Caco-2 (cell line): ENCODE data around the gene TAS2R30. TPM values are rescaled to one million over a fixed set of nuclear protein-coding genes. Genes with fewer than 3 reads are reported as not detected.

ENCODE experiments used
- BruUV-seq: library from RNA; stranded (reverse); fragments of 400-500 nt; replicated peaks from 2 replicates; lab custom pipeline; 2021; lab: Mats Ljungman, UMichigan
- CTCF ChIA-PET: fragments of 300-600 bp; sonication (Branson Sonifier 250); formaldehyde crosslinking; loops from one replicate; lab custom pipeline; 2022; ENCODE audit warnings: antibody characterized with exemption; lab: Charles Lee
- POLR2A ChIA-PET: fragments of 300-600 bp; sonication (Branson Sonifier 250); formaldehyde crosslinking; loops from one replicate; lab custom pipeline; 2022; ENCODE audit warnings: antibody characterized with exemption; lab: Charles Lee
- DNase-seq, 2 experiments: peaks; one replicate each; pipeline versions ENCODE4 v3.0.0 to v3.0.0-alpha.2; 2020 to 2022
- H3K27me3 ChIP-seq: replicated peaks from 2 replicates; pipeline ENCODE4 v1.6.0; 2011; ENCODE audit warnings: low read length; ENCODE audit not compliant: control insufficient read depth, insufficient read depth
- H3K36me3 ChIP-seq: 2 replicates; pipeline ENCODE4 v1.5.1; 2011; ENCODE audit warnings: low read length; ENCODE audit not compliant: control insufficient read depth, insufficient read depth
- H3K4me1 ChIP-seq: fragments of 250-450 bp; sonication (Bioruptor Pico); 2 replicates; pipeline ENCODE4 v1.5.1; 2020; ENCODE audit warnings: mild to moderate bottlenecking
- H3K4me3 ChIP-seq: 2 replicates; pipeline ENCODE4 v1.5.1; 2011; ENCODE audit warnings: low read depth, mild to moderate bottlenecking, control low read depth, low read length
- H3K9me3 ChIP-seq: fragments of 250-450 bp; sonication (Bioruptor Pico); 2 replicates; pipeline ENCODE4 v1.5.1; 2020; ENCODE audit warnings: mild to moderate bottlenecking, moderate library complexity
- H3K27ac Mint-ChIP-seq: one replicate; pipeline ENCODE4 v1.8.0; 2022; ENCODE audit warnings: mixed read lengths; ENCODE audit not compliant: unreplicated experiment
- H3K27me3 Mint-ChIP-seq: one replicate; pipeline ENCODE4 v1.8.0; 2022; ENCODE audit warnings: mixed read lengths; ENCODE audit not compliant: insufficient read depth, unreplicated experiment
- H3K36me3 Mint-ChIP-seq: one replicate; pipeline ENCODE4 v1.8.0; 2022; ENCODE audit warnings: mild to moderate bottlenecking, mixed read lengths; ENCODE audit not compliant: insufficient read depth, unreplicated experiment
- H3K4me1 Mint-ChIP-seq: one replicate; pipeline ENCODE4 v1.8.0; 2022; ENCODE audit warnings: low read depth, mixed read lengths; ENCODE audit not compliant: unreplicated experiment
- H3K4me3 Mint-ChIP-seq: one replicate; pipeline ENCODE4 v1.8.0; 2022; ENCODE audit warnings: mild to moderate bottlenecking, moderate library complexity, mixed read lengths; ENCODE audit not compliant: unreplicated experiment
- H3K9me3 Mint-ChIP-seq: one replicate; pipeline ENCODE4 v1.8.0; 2022; ENCODE audit warnings: mixed read lengths; ENCODE audit not compliant: unreplicated experiment
- CTCF ChIP-seq, 2 experiments: fragments of 200-600 bp in 1 of 2; IDR thresholded peaks; 1 replicate in 1 of 2; 2 replicates in 1 of 2; pipeline versions ENCODE4 v1.5.1 to v1.8.0; 2011 to 2022; ENCODE audit warnings: antibody characterized with exemption in 1 of 2, control low read depth in 1 of 2, inconsistent platforms in 1 of 2, low read depth in 1 of 2, low read length in 1 of 2, mild to moderate bottlenecking in 1 of 2, moderate library complexity in 1 of 2; ENCODE audit not compliant: insufficient read depth in 1 of 2, severe bottlenecking in 1 of 2, unreplicated experiment in 1 of 2
- intact Hi-C: fragments of 100-400 bp; cut with micrococcal nuclease; formaldehyde crosslinking; loops from one replicate; pipeline ENCODE4 v1.10.0; 2022; ENCODE audit not compliant: unreplicated experiment
- total RNA-seq: library from RNA; stranded (reverse); gene quantifications from 2 replicates; pipeline ENCODE4 v1.2.3, GENCODE V29; 2022

Gene TAS2R30
- total RNA-seq, 1 experiment from 2014 or later: 3.8 TPM

GRCh38 chr12:11136075-11136474, 1.6 kb upstream of the TAS2R30 start:
- POLR2A ChIA-PET: no interaction called here
- no TSS peak for BruUV-seq

GRCh38 chr12:11133816-11134215, 628 bp downstream of the TAS2R30 start:
- Histone ChIP-seq H3K9me3 (no peaks in the 10 kb centered on the region), H3K27me3 (no peaks in the 10 kb centered on the region), H3K4me3 (no peak overlapping the region), H3K4me1 (peaks cover 7% of the 10 kb centered on the region; the same call in 1 of the 2 replicates), H3K36me3 (no peaks in the 10 kb centered on the region)
- intact Hi-C loops: no loop called here
- ChIA-PET CTCF (no interaction called here), POLR2A (no interaction called here)
- H3K4me3 Mint-ChIP-seq: no peak overlapping the region
- no peak for TF ChIP-seq CTCF (IDR thresholded peaks at IDR 0.05; ENCODE audit: insufficient read depth in 1 of 2, low read depth in 1 of 2, low read length in 1 of 2, severe bottlenecking in 1 of 2, unreplicated experiment in 1 of 2)
- H3K27me3 Mint-ChIP-seq: no peaks in the 10 kb centered on the region
- H3K9me3 Mint-ChIP-seq: no peaks in the 10 kb centered on the region
- peaks cover 7% of the 10 kb centered on the region for H3K36me3 Mint-ChIP-seq
- no peak overlapping the region for H3K27ac Mint-ChIP-seq
- peaks cover 8% of the 10 kb centered on the region for H3K4me1 Mint-ChIP-seq
- BruUV-seq: no TSS peak
- no peak for DNase-seq

More at GRCh38 chr12:11136075-11136474, 1.6 kb upstream of the TAS2R30 start:
- H3K4me1 ChIP-seq: peaks cover 7% of the 10 kb centered on the region; the same call in 1 of the 2 replicates
- no peak for DNase-seq
- H3K27me3 ChIP-seq: no peaks in the 10 kb centered on the region
- Mint-ChIP-seq H3K27me3 (no peaks in the 10 kb centered on the region), H3K4me3 (no peak overlapping the region), H3K9me3 (no peaks in the 10 kb centered on the region), H3K36me3 (no peaks in the 10 kb centered on the region), H3K4me1 (peaks cover 8% of the 10 kb centered on the region), H3K27ac (no peak overlapping the region)
- H3K9me3 ChIP-seq: no peaks in the 10 kb centered on the region
- CTCF ChIA-PET: no interaction called here
- no peak overlapping the region for H3K4me3 ChIP-seq
- intact Hi-C loops: no loop called here
- no peaks in the 10 kb centered on the region for H3K36me3 ChIP-seq
- no peak for TF ChIP-seq CTCF (IDR thresholded peaks at IDR 0.05; ENCODE audit: insufficient read depth in 1 of 2, low read depth in 1 of 2, low read length in 1 of 2, severe bottlenecking in 1 of 2, unreplicated experiment in 1 of 2)

GRCh38 chr12:11133162-11133561, 1.3 kb downstream of the TAS2R30 start:
- POLR2A ChIA-PET: no interaction called here
- Histone ChIP-seq H3K4me3 (no peak overlapping the region), H3K9me3 (no peaks in the 10 kb centered on the region), H3K36me3 (no peaks in the 10 kb centered on the region), H3K4me1 (peaks cover 7% of the 10 kb centered on the region; the same call in 1 of the 2 replicates), H3K27me3 (no peaks in the 10 kb centered on the region)
- no peak for TF ChIP-seq CTCF (IDR thresholded peaks at IDR 0.05; ENCODE audit: insufficient read depth in 1 of 2, low read depth in 1 of 2, low read length in 1 of 2, severe bottlenecking in 1 of 2, unreplicated experiment in 1 of 2)
- no peak overlapping the region for H3K27ac Mint-ChIP-seq
- H3K4me1 Mint-ChIP-seq: peaks cover 8% of the 10 kb centered on the region
- H3K36me3 Mint-ChIP-seq: peaks cover 11% of the 10 kb centered on the region
- no TSS peak for BruUV-seq
- intact Hi-C loops: no loop called here
- H3K27me3 Mint-ChIP-seq: no peaks in the 10 kb centered on the region
- CTCF ChIA-PET: no interaction called here
- H3K9me3 Mint-ChIP-seq: no peaks in the 10 kb centered on the region
- no peak for DNase-seq
- H3K4me3 Mint-ChIP-seq: no peak overlapping the region
